GM12864 (cell line): ENCODE results near the gene IMPA2.
A peak's percentile ranks its signal among the peaks of the same experiment; 100 is the strongest.
"Not testable (repeated sequence)": the region's sequence is repeated elsewhere in the genome, so short reads cannot be mapped to it uniquely, and the experiment has no call there.

Source experiments
- DNase-seq: peaks from one replicate; pipeline ENCODE4 v3.0.0-alpha.2; 2011; ENCODE audit warnings: low read depth
- H3K4me3 ChIP-seq: 2 replicates; pipeline ENCODE4 v1.5.1; 2011; ENCODE audit warnings: mild to moderate bottlenecking, low read depth, low read length, control low read depth
- TF ChIP-seq, protein P1 (sequence below): IDR thresholded peaks from 2 replicates; pipeline ENCODE4 v1.5.1; 2011; ENCODE audit warnings: low read depth, mild to moderate bottlenecking, moderate library complexity, low read length, control low read depth, inconsistent platforms; ENCODE audit errors: missing control alignments

Gene IMPA2

DNA sequence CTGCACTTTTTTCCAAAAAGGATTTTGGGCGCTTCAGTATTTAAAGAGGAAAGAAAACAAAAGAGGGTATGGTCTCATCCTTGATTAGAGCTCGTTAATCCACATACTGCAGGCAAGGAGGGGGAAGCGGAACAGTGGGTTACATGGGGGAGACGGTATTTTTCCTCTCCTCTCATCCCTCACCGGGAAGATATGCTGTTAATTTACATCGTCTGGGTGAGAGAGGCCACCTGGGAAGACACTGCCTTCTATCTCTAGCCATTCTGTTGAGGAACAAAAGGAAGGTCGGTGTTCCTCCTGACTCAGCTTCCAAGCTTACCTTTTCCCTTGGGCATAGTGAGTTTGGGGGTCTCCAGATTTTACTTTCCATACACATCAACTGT, 52.3 kb downstream of the IMPA2 start:
- DNase-seq, result no peak
- H3K4me3 ChIP-seq, result no peak overlapping the region
- TF ChIP-seq, protein P1, sequence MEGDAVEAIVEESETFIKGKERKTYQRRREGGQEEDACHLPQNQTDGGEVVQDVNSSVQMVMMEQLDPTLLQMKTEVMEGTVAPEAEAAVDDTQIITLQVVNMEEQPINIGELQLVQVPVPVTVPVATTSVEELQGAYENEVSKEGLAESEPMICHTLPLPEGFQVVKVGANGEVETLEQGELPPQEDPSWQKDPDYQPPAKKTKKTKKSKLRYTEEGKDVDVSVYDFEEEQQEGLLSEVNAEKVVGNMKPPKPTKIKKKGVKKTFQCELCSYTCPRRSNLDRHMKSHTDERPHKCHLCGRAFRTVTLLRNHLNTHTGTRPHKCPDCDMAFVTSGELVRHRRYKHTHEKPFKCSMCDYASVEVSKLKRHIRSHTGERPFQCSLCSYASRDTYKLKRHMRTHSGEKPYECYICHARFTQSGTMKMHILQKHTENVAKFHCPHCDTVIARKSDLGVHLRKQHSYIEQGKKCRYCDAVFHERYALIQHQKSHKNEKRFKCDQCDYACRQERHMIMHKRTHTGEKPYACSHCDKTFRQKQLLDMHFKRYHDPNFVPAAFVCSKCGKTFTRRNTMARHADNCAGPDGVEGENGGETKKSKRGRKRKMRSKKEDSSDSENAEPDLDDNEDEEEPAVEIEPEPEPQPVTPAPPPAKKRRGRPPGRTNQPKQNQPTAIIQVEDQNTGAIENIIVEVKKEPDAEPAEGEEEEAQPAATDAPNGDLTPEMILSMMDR, result no peak

DNA sequence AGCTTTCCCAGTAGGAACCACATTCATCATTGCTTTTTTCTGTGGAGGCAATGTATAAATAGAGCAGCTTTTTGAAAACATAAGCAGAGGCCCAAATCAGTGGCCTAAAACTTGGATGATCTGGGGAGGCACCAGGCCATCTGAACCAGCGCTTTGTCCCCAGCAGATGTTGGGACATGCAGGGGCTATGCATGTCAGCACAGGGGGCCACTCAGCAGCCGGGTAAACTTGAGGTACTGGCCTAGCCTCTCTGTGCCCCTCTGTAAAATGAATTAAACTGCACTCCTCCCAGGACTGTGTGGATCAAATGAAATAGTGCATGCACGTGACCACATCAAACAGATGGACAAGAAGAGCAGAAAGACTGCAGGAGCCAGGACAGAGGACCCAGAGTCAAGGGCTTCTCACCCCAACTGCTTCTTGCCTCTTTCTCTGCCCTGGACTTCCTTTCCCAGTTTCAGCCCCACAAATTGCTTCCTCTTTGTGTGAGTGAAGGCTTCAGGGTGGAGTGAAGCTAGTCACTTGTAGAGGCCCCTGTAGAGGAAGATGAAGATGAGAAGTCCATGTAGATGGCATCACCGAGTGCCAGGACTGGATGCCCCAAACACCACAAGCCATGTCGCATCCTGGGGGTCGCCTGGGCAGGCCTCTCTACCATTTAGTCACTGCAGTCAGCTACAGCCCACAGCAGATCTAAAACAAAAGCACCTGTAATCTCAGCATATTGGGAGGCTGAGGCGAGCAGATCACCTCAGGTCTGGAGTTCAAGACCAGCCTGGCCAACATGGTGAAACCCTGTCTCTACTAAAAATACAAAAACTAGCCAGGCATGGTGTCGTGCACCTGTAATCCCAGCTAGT, 53.2 kb downstream of the IMPA2 start:
- TF ChIP-seq, protein P1, result no peak
- no peak overlapping the region for H3K4me3 ChIP-seq
- DNase-seq, result no peak

DNA sequence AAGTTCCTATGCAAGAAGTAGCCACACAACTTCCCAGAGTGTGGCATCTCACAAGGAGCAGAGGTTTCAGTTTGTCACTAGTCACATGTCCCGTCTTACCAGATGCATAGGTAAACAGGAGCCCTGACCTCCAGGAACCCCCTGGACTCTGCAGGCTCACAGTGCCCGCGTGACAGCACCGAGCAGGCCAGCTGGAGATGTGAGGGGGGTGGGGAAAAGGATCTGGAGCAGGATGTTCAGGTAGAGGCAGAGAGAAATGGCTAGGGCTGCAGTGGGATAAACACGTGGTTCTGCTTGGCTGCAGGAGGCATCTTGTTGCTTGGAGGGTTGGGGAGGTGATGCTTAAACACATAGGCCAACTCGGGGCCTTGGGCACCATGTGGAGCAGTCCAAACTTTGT, 54.2 kb downstream of the IMPA2 start:
- no peak overlapping the region for H3K4me3 ChIP-seq
- no peak for DNase-seq
- TF ChIP-seq, protein P1, result no peak

DNA sequence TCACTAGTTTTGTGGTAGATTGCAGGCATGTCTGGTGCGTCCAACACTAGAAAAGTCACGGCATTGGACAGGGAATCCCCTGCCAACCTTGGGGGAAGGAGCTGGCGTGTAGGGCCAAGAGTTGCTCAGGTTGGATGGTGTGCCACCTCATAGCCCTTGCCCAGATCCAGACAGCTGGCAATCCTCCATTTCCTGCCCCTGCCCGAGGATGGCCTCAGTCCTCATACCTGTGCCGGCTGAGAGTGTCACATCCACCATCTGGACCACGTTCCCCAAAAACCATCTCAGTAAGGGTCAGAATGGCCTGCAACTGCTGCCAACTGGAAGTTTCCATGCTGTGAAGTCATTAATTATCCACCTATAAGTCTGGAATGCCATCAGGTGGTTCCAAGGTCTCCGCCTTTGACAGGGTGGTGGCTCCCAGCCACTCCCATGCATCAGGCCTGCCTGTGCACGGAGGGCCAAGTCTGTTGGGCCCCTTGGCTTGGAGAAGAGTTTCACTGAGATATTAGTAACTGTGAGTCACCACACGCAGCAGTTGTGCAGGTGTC, 55.0 kb downstream of the IMPA2 start:
- TF ChIP-seq, protein P1, result no peak
- H3K4me3 ChIP-seq, result no peak overlapping the region
- DNase-seq, result no peak

DNA sequence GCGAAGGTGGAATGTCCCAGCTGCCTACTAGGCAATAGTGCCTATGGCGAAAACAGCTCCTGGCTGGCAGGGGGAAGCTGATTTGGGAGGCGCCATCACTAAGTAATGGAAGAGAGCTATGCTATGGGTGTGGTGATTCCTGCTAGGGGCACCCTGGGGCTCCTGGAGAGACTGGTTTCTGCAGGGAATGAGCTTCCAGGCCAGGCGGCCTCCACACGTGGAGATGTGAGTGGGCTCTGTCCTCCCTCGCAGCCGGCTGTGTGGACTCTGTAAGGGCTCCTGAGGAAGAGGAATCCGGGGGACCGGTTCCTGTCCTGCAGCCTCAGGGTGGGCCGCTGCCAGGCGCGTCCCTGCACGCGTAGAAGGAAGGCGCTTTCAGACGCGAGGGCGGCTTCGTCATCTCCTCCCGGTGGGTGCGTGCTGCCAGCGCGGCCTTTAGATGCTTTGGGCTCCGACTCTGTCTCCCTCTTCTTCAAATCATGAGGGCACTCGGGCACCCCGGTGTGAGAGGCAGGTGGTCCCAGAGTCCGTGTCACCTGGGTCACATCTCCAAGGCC, 56.9 kb downstream of the IMPA2 start:
- no peak for DNase-seq
- H3K4me3 ChIP-seq, result no peak overlapping the region
- TF ChIP-seq, protein P1, result no peak

DNA sequence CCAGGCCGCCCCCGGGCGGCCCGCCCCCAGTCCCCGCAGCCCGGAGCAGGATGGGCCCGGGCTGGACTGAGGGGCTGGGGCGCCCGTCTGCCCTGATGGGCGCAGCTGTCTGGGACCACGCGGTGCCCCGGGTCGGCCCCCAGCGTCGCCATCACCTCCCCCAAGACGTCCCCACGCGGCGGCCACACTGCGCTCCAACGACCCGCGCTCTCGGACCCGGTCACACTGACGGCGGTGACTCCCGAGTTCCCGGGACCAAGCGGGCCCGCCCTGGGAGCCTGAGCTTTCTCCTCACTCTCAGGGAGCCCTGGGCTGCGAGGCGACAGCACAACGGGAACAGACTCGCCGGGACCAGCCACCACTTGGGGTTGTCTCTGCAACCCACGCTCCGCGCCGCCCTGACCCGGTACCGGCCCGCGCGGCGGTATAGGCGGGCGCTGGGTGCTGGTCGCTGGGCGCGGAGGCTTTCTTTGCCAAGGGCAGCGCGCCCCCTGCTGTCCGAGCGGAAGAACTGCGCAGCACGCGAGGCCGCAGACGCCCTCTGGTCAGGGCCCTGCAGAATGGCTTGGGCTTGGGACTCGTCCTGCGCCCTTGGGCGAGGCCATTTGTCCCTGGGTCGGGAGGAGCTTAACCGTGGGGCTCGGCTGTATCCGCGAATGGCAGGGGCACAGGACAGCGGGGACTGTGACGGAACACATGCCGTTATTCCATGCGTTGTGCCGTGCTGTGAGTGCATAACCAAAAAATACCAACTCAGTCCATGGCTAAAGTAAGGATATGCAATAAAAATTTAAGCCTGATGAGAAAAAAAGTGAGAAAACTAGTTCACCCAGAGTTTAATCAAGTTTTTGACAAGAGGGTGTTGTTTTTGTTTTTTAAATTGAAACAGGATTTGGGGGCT, 57.6 kb downstream of the IMPA2 start:
- H3K4me3 ChIP-seq, result peak overlapping the region; percentile 53
- DNase-seq, result no peak
- TF ChIP-seq, protein P1, result peak; percentile 95

DNA sequence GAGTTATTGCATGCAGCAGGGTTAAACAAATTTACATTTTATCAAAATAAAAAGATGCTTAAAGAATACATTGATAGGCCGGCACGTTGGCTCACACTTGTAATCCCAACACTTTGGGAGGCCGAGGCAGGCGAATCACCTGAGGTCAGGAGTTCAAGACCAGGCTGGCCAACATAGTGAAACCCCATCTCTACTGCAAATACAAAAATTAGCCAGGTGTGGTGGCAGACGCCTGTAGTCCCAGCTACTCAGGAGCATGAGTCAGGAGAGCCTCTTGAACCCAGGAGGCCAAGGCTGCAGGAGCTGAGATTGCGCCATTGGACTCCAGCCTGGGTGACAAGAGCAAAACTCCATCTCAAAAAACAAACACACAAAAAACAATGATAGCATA, 58.2 kb downstream of the IMPA2 start:
- not testable (repeated sequence) for DNase-seq, H3K4me3 ChIP-seq
